GM06990 (cell line): Measurements from ENCODE around the gene LGALS3BP.

Experiments used
- DNase-seq: peaks from one replicate; pipeline ENCODE4 v3.0.0-alpha.2; 2011; ENCODE audit not compliant: insufficient read length; ENCODE audit errors: extremely low read depth
- H3K27me3 ChIP-seq: replicated peaks from 2 replicates; pipeline ENCODE4 v1.6.0; 2011; ENCODE audit warnings: low read length; ENCODE audit not compliant: control insufficient read depth, insufficient read depth
- H3K36me3 ChIP-seq: 2 replicates; pipeline ENCODE4 v1.5.1; 2011; ENCODE audit warnings: low read length; ENCODE audit not compliant: control insufficient read depth, insufficient read depth
- H3K4me3 ChIP-seq: replicated peaks from 2 replicates; pipeline ENCODE4 v1.5.1; 2011; ENCODE audit warnings: low read depth, mild to moderate bottlenecking, control low read depth, low read length
- CTCF ChIP-seq: IDR thresholded peaks from 2 replicates; pipeline ENCODE4 v1.5.1; 2011; ENCODE audit warnings: low read length, control low read depth, mild to moderate bottlenecking, inconsistent platforms; ENCODE audit not compliant: insufficient read depth, poor library complexity, severe bottlenecking

Gene LGALS3BP

DNA sequence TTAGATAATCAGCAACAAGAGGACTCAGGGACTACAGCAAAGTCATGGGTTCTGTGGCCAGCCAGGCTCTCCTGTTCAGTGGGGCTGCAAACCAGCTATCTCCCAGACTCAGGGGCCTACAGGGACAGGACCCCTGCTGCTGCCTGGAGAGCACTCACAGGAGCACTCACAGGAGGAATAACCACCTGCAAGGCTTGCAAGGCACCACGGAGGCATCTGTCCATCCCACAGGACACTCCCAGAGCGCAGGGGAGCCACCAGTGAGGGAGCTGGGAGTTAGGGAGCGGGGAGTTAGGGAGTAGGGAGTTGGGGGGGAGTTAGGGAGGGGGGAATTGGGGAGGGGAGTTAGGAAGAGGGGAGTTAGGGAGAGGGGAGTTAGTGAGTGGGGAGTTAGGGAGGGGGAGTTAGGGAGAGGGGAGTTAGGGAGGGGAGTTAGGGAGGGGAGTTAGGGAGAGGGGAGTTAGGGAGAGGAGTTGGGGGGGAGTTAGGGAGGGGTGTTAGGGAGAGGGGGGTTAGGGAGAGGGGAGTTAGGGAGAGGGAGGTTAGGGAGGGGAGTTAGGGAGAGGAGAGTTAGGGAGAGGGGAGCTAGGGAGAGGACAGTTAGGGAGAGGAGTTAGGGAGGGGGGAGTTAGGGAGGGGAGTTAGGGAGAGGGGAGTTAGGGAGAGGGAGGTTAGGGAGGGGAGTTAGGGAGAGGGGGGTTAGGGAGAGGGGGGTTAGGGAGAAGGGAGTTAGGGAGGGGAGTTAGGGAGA is 24.1 kb upstream of the LGALS3BP start:
- Histone ChIP-seq H3K4me3 (no peak overlapping the region), H3K27me3 (no peaks in the 10 kb centered on the region), H3K36me3 (peaks cover 13% of the 10 kb centered on the region)
- TF ChIP-seq CTCF = no peak
- no peak for DNase-seq

DNA sequence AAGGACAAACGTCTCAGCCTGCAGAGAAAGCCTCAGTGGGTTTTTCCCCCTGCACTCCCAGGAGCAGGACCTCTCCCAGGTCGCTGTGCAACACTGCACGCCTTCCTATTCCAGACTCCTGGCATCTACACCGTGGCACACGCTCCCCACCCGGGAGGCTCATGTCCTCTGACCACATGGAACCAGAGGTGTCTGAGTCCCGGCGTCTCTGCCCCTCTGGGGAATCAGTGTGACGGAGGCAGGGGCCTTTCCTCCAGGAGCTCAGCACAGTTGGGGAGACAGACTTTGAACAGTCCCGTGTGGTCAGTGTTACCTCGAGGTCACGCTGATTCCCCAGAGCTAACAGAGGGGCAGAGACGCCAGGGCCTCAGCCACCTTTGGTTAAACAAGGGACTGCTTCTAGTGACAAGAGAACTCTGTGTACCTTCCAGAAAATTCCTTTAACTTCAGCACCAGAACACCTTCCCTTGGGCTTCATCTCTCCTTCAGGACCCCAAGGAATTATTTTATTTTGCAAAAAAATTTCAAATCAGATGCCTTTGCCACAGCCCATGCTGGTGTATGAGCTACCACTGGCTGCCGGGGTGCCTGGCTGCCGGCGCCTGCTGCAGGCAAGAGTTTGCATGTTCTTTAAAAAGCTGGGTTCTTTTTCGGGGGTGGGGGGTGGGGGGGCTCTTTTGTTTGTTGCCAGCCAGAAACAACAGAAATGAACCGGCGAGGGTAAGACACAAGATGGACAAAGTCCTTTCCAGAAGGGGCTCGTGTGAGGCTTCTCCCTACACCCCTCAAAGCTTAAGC is 23.3 kb upstream of the LGALS3BP start:
- H3K27me3 ChIP-seq = no peaks in the 10 kb centered on the region
- peaks cover 16% of the 10 kb centered on the region for H3K36me3 ChIP-seq
- no peak for TF ChIP-seq CTCF
- H3K4me3 ChIP-seq = no peak overlapping the region
- no peak for DNase-seq

DNA sequence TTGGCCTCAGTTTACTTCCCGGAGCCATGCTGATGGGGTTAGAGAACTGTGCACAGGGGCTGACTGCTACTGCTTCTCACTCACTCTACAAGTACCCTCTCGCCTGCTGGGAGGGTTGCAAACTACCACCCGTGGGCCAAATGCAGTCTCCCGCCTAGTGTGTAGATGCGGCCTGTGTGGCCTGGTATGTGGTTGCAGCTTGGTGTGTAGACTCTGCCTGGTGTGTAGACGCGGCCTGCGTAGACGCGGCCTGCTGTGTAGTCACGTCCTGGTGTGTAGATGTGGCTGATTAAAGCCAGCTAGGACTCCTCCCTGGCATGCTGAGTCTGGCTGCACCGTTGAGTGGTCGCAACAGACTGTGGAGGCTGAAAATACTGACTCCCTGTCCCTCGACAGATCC is 22.6 kb upstream of the LGALS3BP start:
- Histone ChIP-seq H3K27me3 (no peaks in the 10 kb centered on the region), H3K36me3 (peaks cover 14% of the 10 kb centered on the region), H3K4me3 (no peak overlapping the region)
- no peak for DNase-seq
- no peak for TF ChIP-seq CTCF

DNA sequence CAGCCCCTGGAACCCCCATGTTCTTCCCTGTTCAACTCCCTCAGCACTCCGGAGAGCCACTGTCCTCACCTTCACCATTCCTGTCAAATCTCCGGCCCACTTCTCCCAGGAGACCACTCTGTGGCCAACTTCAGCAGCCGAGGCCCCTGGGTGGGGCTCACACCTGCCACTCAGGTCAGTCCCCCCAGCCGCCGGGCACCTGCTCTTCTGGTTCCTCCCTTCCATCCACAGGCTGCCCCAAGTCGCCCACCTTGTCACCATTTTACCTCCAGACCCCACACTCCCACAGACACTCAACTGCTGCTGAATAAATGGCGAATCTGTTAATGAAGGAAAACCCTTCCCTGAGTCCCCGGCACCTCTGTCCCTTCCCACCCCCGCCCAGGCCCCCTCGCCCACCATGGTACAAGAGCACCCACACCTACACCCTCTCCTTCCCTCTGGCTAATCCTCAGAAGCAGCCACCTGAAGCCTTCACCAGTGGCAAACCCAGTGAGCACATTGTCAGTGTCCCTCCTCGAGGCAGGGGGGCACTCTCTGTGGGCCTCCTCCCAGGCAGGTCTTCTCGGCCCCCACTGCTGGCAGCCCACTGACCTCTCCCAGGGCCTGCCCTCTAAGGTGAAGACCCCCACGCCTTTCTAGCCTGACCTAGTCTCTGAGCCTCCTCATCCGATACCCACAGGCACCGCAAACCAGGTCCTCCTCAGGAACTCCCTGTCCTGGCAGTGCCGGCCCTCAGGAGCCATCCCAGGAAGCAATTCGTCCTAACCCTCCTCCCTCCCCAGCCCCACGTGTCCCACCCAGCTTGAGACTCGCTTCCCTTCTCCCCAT is 21.7 kb upstream of the LGALS3BP start:
- Histone ChIP-seq H3K36me3 (peaks cover 19% of the 10 kb centered on the region), H3K27me3 (no peaks in the 10 kb centered on the region), H3K4me3 (no peak overlapping the region)
- no peak for DNase-seq
- no peak for TF ChIP-seq CTCF

- peaks cover 25% of the 10 kb centered on the region for H3K36me3 ChIP-seq
- no peak for TF ChIP-seq CTCF
These were observed 20.9 kb upstream of the LGALS3BP start for GRCh38 chr17:79000396-79001189.

More at GRCh38 chr17:79000396-79001189, 20.9 kb upstream of the LGALS3BP start:
- Histone ChIP-seq H3K27me3 (no peaks in the 10 kb centered on the region), H3K4me3 (no peak overlapping the region)
- no peak for DNase-seq
